ES-I3 (cell line): ENCODE data around the gene EIF4G3.

Experiments
- H3K36me3 ChIP-seq: 2 replicates; pipeline ENCODE4 v1.6.1; 2013; ENCODE audit warnings: mild to moderate bottlenecking, low read length, control low read depth, moderate library complexity; ENCODE audit not compliant: insufficient read depth
- H3K4me1 ChIP-seq: 2 replicates; pipeline ENCODE4 v1.6.1; 2013; ENCODE audit warnings: mild to moderate bottlenecking, control low read depth, low read length; ENCODE audit not compliant: insufficient read depth
- H3K9ac ChIP-seq: 2 replicates; pipeline ENCODE4 v1.6.1; 2013; ENCODE audit warnings: low read depth, mild to moderate bottlenecking, low read length, moderate library complexity
- H3K9me3 ChIP-seq: 2 replicates; pipeline ENCODE4 v1.6.1; 2013; ENCODE audit warnings: mild to moderate bottlenecking, low read length, moderate library complexity; ENCODE audit not compliant: control insufficient read depth, insufficient read depth

The EIF4G3 gene

DNA sequence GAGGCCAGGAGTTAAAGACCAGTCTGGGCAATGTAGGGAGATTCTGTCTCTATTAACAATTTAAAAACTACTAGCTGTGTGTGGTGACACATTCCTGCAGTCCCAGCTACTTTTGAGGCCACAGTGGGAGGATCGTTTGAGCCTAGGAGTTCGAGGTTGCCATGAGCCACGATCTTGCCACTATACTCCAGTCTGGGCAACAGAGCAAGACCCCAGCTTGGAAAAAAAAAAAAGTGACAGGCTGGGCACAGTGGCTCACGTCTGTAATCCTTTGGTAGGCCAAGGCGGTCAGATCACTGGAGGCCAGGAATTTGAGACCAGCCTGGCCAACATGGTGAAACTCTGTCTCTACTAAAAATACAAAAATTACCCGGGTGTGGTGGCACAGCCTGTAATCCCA, 416.4 kb downstream of the EIF4G3 start:
- peaks cover 38% of the 10 kb centered on the region for H3K36me3 ChIP-seq

More for the DNA sequence above, 416.4 kb downstream of the EIF4G3 start:
- Histone ChIP-seq H3K9me3 (no peaks in the 10 kb centered on the region), H3K4me1 (no peaks in the 10 kb centered on the region), H3K9ac (no peak overlapping the region)
